ENCODE measurements around the gene ZNF414. TPM values are rescaled to one million over a fixed set of nuclear protein-coding genes. Genes with fewer than 3 reads are reported as not detected.
"Not testable (repeated sequence)": the region's sequence is repeated elsewhere in the genome, so short reads cannot be mapped to it uniquely, and the experiment has no call there.

The ZNF414 gene, protein sequence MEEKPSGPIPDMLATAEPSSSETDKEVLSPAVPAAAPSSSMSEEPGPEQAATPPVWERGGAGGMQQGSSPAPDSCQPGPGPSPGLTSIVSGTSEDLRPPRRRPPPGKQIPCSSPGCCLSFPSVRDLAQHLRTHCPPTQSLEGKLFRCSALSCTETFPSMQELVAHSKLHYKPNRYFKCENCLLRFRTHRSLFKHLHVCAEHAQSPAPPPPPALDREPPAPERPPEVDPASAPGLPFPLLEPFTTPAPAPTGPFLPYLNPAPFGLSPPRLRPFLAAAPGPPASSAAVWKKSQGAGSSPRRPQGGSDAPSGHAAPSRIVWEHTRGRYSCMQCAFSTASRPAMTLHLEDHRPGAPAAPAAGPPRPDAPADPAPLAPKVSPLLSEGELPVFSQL
- 2.4 TPM for total RNA-seq

DNA sequence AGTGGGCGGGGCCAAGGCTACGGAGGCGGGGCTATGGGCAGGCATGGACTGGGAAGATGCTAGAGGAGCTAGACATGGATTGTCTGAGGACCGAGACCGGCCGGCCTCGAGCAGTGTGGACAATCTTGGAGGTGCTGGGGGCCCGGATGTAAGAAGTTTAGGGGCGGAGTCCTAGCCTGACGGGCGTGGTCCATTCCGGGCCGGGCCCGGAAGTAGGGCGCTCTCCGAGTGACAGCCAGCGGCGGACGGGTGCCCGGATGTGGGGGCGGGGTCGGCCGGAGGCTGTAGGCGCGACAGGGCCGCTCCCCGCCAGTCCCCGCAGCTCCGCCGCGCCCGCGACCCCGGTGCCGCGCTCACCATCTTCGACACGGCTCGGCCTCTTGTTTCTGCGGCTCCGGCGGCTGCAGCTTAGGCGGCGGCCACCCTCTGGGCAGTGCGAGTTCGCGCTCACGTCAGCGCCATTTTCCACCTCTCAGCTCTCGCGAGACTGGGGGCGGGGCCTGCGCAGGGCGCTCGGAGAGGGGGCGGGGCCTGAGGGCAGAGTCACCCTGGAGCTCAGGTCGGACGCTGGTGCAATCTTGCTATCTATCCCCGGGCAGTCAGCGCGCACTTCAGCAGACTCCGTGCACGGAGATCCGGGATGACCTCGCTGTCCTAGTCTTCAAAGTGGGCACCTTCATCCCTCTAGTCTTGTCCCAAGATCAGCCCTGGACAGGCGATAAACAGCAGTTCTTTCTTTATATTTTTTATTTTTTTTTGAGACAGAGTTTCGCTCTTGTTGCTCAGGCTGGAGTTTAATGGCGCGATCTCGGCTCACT is at the start of gene ZNF414:
Gene ZNF414, minus strand, starts transcription at position 481 of the 818 bp plus-strand sequence. Its CDS starts 121 bp downstream, at position 360.
- DNase-seq (ENCODE audit: low spot score in 2 of 2) (peak; percentile 97), FAIRE-seq (no peak)

DNA sequence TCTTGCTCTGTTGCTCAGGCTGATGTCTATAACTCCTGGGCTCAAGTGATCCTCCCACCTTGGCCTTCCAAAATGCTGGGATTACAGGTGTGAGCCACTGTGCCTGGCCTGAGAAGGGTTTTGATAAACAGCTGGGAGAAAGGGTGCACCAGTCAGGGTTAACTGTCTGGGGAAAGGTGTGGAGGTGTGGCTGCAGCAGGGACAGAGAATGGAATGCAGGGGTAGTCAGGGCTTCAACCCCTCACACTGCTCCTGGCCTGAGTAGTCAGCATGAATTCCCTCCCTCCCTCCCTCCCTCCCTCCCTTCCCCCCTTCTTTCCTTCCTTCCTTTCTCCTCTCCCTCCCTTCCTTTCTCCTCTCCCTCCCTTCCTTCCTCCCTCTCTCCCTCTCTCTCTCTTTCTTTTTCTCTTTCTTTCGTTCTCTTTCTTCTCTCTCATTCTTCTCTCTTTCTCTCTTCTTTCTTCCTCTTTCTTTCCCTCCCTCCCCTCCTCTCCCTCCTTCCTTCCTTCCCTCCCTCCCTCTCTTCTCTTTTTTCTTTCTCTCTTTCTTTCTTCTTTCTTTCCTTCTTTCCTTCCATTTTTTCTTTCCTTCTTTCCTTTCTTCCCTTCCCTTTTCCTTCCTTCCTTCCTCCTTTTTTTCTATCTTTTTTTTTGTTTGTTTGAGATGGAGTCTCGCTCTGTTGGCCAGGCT is 47.3 kb upstream of the ZNF414 start:
- DNase-seq (ENCODE audit: low spot score in 2 of 2) (no peak), FAIRE-seq (no peak)

DNA sequence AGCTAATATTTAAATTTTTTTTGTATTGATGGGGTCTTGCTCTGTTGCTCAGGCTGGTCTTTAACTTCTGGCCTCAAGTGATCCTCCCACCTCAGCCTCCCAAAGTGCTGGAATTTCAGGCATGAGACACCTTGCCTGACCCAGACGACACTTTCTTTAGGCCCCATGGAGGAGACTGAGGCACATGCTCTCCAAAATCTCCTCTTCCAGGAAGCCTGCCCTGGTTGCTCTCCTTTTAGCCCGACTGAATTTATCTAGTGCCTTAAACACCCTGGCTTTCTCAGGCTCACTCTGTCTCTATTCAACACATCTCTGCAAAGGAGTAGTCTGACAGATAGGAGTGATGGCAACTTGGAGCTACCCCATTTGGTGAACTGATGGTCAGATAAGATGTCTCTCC is 44.4 kb upstream of the ZNF414 start:
- FAIRE-seq, result no peak
- DNase-seq (ENCODE audit: low spot score in 2 of 2), result no peak

DNA sequence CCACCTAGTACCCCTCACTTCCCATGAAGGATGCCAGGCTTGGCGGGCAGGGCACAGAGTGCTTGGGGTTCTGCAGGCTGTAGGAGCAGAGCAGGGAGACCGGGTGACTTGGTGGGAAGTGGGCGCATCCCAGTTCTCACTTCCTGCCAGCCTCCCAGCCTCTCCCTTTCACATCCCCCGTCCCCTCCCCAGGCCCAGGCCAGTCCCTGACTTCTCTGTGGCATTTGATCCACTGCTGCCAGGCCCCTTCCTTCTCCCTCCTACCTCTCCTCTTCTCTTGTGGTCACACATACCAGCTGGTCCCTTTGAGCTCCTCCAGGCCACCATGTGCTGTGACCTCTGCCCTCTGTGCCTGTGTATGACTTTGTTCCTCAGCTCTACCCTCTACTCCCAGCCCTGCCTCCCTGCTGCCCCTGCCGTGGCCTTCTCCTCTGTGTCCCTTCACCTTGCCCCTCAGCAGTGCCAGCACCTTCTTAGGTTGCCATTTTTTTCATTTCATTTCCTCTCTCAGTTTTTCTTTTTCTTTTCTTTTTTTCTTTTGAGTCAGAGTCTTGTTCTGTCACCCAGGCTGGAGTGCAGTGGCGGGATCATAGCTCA is 43.8 kb upstream of the ZNF414 start:
- DNase-seq (ENCODE audit: low spot score in 2 of 2), result no peak
- FAIRE-seq, result no peak

DNA sequence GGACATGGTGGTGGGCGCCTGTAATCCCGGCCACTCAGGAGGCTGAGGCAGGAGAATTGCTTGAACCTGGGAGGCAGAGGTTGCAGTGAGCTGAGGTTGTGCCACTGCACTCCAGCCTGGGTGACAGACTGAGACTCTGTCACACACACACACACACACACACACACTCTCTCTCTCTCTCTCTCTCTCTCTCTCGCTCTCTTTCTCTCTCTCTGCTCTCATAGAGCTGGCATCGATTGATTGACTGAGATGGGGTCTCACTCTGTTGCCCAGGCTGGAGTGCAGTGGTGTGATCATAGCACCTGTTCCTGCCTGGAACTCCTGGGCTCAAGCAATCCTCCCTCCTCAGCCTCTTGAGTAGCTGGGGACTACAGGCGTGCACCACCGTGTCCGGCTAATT is 39.8 kb upstream of the ZNF414 start:
- DNase-seq (ENCODE audit: low spot score in 2 of 2); FAIRE-seq: not testable (repeated sequence)

DNA sequence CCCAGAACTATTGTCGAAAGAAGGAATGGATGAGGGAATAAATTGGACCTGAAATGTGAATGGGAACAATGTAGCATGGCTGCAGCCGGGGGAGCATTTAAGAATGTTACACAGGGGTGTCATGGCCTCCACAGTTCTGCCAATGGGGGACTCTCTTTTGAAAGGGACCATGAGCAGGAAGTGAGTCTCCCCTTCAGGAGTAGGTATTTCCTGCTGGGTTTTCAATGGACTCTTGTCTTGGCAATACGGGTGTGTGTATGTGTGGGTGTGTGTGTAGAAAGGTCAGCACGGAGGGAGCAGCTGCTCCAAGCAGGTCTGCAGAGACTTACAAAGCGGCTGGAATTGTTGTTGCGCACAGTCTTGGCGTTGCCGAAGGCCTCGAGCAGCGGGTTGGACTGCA is 38.8 kb upstream of the ZNF414 start:
- no peak for DNase-seq (ENCODE audit: low spot score in 2 of 2)
- FAIRE-seq, result no peak

DNA sequence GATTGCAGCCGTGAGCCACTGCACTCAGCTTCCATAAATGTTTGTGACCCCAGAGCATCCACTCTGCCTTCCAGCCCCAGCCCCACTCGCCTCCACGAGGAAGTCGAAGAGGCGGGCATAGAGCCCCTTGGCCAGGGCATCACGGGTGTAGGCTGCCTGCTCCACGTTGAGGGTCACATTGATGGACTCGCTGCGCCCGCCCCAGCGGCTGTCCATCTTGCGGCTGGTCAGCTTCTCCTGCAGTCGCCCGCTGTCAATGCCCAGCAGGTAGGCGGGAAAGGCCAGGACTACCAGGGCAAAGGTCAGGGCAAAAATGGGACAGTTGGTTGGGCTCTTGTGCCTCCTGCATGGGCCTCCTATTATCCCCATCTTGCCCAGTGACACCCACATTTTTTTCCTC is 36.1 kb upstream of the ZNF414 start:
- DNase-seq (ENCODE audit: low spot score in 2 of 2) (no peak), FAIRE-seq (no peak)

DNA sequence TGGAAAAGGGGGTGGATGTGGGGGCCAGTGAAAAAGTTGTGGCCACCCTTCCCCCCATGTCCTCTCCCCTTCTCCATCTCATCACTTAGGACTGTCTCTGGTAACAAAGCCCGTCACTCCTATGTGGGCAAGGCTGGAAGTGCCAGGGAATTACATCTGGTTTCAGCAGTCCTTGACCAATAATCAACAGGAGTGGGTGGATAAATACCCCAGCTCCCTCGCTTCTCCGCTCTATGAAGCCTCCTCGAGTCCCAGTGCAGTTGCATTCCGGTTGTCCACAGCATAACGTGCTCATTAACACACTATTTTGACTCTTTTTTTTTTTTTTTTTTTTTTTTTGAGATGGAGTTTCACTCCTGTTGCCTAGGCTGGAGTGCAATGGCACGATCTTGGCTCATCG is 31.8 kb upstream of the ZNF414 start:
- FAIRE-seq, result no peak
- no peak for DNase-seq (ENCODE audit: low spot score in 2 of 2)

DNA sequence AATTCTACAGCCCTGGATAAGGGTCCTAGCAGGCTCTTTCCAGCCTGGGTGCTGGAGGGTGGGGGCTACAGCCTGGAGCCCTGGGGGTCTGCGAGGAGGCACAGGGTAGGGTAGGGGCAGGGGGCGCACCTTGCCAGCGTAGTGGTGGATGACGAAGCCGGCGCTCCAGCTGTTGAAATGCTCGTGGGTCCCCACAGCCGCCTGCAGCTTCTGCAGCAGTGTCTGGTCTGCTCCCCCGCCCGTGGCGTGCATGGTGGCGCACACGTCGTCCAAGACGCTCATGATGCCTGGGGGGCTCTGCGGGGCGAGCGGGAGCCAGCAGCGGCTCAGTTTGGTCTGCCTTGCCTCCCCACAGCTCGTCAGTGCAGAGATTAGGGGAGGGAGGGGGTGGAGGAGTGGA is 30.2 kb upstream of the ZNF414 start:
- DNase-seq (ENCODE audit: low spot score in 2 of 2), result no peak
- FAIRE-seq, result no peak

DNA sequence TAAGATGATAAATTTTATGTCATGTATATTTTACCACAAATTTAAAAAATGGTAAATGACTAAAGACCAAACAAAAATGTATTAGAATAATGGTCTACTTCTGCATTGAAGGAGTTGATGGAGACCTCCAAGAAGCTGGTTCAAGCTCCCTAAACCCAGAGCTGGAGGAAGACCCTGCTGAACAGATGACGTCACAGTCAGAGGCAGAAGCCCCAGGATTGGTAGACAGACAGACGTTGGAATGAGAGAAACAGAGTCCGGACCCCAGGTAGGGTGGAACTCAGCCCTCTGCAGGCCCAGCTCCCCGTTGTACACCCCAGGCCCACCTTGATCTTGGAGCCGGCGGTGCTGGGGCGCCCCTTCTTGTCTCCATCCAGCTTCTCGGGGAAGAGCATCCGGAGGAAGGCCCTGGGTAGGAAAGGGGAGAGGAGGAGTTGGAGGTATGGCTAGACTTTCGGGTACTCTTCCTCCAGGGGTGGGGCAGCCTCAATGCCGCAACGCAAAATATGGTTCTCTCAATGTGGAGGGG is 25.7 kb upstream of the ZNF414 start:
- DNase-seq (ENCODE audit: low spot score in 2 of 2) (no peak), FAIRE-seq (no peak)

DNA sequence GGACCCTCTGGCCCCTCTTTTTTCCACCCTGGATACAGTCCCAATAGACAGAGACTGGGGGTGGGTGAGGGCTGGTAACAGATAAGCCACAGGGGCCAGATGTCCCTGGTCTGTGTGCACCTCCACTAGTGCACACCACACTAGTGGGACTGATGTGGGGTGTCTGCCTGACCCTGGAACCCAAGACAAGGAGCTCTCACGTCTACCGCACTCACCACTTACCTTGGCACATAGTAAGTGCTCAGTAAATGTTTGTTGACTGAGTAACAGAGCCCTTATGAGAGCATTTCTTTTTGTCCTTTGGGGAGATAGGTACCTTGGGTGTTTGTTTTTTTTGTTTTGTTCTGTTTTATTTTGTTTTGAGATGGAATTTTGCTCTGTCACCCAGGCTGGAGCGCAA is 23.1 kb upstream of the ZNF414 start:
- FAIRE-seq (no peak), DNase-seq (ENCODE audit: low spot score in 2 of 2) (no peak)

DNA sequence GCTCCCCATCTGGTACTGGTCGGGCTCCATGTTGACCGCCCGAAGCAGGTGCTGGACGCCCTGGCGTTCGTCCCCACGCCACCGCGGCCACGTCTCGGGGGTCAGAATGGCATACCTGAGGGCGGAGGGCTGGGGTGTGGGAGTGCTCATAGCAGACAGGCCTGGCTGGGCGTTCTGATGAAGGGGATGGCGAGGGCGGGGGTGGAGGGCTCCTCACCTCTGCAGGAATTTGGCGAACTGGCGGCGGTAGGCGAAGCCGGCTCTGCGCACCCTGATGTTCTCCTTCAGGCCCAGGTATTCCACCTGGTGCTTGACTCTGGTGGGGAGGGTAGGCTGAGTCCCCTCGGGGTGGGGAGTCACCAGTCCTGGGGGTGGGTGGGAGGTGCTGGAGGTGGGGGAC is 22.3 kb upstream of the ZNF414 start:
- DNase-seq (ENCODE audit: low spot score in 2 of 2), result no peak
- FAIRE-seq, result no peak

DNA sequence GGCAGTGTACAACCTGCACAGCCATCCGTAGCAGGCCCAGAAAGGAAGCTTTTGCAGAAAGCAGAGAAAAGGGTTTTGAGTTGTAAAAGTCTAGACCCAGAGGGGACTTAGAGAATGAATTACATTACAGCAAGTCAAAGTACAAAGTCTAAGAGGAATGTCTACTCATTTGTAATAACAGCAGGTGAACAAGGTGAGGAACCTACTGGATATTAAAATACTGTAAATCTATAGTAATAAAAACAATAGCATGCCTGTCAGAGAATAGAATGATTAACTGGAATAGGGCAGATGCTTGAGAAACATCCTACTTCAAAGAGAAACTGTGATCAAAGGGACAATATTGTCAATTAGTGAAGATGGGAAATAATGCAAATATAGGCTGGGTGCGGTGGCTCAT is 18.3 kb upstream of the ZNF414 start:
- FAIRE-seq, result no peak

DNA sequence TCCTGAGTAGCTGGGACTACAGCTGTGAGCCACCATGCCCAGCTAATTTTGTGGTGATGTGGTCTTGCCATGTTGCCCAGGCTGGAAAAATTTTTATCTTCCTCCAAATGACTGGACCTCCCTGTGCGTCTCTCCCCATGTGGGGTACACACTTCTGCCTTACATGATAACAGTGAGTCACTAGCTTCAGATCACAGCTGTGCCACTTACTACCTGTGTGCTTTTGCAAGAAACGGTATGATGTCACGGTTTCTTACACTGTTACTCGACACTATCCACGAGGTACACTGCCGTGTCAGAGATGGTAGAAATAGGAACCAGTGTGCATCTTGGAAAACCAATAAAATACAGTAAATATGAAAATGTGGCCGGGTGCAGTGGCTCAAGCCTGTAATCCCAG is 17.5 kb upstream of the ZNF414 start:
- DNase-seq (ENCODE audit: low spot score in 2 of 2) (no peak), FAIRE-seq (no peak)

More for the DNA sequence above, 18.3 kb upstream of the ZNF414 start:
- DNase-seq (ENCODE audit: low spot score in 2 of 2), result no peak

DNA sequence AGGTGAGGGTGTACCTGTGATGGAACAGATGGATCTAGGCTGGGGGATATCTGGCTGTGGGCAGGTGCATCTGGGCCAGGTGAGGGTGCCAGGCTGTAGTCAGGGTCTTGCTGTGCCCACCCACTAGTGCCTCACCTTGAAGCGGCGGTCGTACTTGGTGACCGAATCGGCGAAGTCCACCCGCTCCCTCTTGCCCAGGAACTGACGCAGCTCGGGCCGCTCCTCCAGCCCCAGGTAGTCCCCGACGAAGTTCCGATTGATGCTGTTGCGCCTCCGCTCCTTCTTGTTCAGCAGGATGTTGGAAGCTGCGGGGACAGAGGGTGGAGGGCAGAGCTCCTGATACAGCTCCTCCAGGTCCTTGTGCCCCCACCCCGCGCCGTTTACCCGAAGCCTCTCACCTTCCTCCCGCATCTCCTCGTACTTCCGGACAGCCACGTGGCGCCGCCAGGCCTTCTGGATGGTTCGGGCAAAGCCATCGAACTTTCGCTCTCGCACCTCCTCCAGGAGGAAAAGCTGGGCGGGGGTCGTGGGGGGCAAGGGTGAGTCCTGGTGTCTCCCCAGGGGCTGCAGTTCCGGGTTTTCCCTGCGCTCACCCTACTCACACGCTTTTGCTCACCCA is 16.2 kb upstream of the ZNF414 start:
- FAIRE-seq (no peak), DNase-seq (ENCODE audit: low spot score in 2 of 2) (no peak)

DNA sequence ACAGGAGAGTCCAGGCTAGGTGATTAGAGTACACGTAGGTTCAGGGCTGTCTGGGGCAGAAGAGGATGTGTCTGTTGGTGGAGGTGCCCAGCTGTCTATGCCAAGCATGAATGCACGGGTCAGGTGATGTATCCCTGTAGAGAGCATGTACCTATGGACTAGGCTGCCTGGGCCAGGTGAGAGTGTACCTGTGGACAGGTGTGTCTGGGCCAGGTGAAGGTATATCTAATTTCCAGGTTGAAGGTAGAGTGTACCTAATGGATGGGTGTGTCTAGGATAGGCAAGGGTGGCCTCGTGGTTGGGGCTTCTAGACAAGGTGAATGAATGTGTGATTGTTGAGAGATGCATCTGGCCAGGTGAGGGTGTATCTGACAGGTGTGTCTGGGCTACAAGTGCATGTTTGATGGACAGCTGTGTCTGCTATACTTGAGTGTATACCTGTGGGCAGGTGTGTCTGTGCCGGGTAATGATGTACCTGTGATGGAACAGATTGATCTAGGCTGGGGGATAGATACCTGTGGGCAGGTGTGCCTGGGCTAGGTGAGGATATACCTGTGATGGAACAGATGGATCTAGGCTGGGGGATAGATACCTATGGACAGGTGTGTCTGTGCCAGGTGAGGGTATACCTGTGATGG is 15.5 kb upstream of the ZNF414 start:
- no peak for DNase-seq (ENCODE audit: low spot score in 2 of 2)
- FAIRE-seq, result no peak

DNA sequence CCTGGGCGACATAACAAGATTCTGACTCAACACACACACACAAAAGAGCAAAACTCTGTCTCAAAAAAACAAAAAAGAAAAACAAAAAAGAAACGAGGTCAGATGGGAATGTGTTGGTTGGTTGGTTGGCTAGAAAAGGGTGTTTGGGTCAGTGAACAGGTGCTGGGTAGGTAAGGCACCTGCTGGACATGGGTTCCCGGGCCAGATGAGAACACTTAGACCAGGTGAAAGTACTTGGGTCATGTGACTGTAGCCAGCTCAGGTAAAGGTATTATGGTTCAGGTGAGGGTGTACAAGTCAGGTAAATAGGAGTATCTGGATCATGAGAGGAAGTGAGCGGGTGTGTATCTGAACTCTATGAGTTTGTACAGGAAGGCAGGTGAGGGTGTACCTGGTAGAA is 14.5 kb upstream of the ZNF414 start:
- DNase-seq (ENCODE audit: low spot score in 2 of 2) (no peak), FAIRE-seq (no peak)

DNA sequence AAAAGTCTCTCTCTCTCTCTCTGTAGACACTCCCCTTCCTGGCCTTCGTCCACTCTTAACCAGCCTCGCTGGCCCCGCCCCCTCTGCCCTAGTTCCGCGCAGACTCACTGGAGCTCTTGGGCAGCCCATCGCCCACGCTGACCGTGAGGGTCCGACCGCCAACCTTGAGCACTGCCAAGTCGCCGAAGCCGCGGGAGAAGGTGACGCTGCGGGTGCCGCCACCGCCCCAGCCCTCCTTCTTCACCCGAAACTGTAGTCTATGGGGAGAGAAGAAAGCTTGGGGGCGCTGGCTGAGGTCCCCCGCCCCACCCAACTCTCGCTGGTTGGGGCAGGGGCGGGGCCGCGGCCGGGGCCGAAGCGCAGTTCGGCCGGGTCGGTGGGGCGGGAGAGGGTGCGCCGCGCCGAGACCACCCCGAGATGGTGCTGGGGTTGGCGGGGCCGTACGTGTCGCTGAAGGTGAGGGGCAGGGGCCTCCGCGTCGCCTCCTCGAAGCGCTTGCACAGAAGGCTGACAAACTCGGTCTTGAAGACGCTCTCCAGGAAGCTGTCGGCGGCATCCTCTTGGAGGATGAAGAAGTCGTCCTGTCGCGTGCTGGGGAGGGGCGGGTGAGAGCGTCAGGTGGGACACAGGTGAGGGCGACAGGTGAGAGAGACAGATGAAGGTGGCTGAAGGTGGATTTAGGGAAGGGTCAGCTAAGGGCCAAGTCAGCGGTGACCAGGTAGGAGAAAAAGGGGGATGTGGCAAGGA is 12.6 kb upstream of the ZNF414 start:
- DNase-seq (ENCODE audit: low spot score in 2 of 2), result peak; percentile 87 to 89
- FAIRE-seq, result no peak

DNA sequence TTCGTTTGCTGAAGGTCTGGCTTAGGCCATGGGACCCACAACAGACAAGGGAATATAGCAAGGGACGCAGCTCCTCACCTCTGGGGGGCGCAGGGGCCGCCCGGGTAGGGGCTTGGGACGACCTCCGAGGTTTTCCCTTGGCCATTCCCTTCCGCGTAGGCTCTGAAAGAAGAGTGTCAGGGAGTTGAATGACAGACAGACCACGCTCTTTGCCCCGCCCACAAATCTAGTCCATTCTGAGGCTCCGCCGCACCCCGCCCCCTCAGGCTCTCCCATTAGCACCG is 11.4 kb upstream of the ZNF414 start:
- FAIRE-seq (no peak), DNase-seq (ENCODE audit: low spot score in 2 of 2) (no peak)
